Renal pelvis (tissue), 4 donors: ENCODE measurements around the gene TMEM184C. TPM values are rescaled to one million over a fixed set of nuclear protein-coding genes. Genes with fewer than 3 reads are reported as not detected.

Experiments used
- DNase-seq: peaks from one replicate; pipeline ENCODE4 v3.0.0-alpha.2; 2013
- polyA plus RNA-seq, 3 donors: library from polyadenylated mRNA; unstranded; fragments of 120-200 nt; gene quantifications; one replicate each; pipeline ENCODE4 v1.2.1, GENCODE V29; 2013; ENCODE audit not compliant: insufficient read length in 3 of 3

The TMEM184C gene
- polyA plus RNA-seq, 3 donors = 44.7 to 58.7 (median 51.4) TPM

- no peak for DNase-seq
Measured at GRCh38 chr4:147594578-147594977, 22.6 kb upstream of the TMEM184C start.

- no peak for DNase-seq
Measured at GRCh38 chr4:147596377-147596776, 20.8 kb upstream of the TMEM184C start.

- peak; percentile 42 for DNase-seq
Measured at GRCh38 chr4:147596981-147597380, 20.2 kb upstream of the TMEM184C start.

- DNase-seq = peak; percentile 27
Measured at GRCh38 chr4:147597561-147597960, 19.6 kb upstream of the TMEM184C start.

GRCh38 chr4:147599206-147599605 lies 18.0 kb upstream of the TMEM184C start:
- DNase-seq = no peak

GRCh38 chr4:147599769-147600168 lies 17.4 kb upstream of the TMEM184C start:
- no peak for DNase-seq

- no peak for DNase-seq
Measured at GRCh38 chr4:147605499-147605898, 11.7 kb upstream of the TMEM184C start.

GRCh38 chr4:147607471-147607870 lies 9.7 kb upstream of the TMEM184C start:
- no peak for DNase-seq

- DNase-seq = no peak
Measured at GRCh38 chr4:147610686-147611085, 6.5 kb upstream of the TMEM184C start.

- no peak for DNase-seq
Measured at GRCh38 chr4:147616849-147617172, 386 bp upstream of the TMEM184C start.

GRCh38 chr4:147617841-147618691 lies 869 bp downstream of the TMEM184C start:
- no peak for DNase-seq

- DNase-seq = no peak
Measured at GRCh38 chr4:147620315-147620714, 3.1 kb downstream of the TMEM184C start.

GRCh38 chr4:147625733-147626132 lies 8.5 kb downstream of the TMEM184C start:
- no peak for DNase-seq

- DNase-seq = no peak
Measured at GRCh38 chr4:147626903-147627302, 9.7 kb downstream of the TMEM184C start.

- DNase-seq = no peak
Measured at GRCh38 chr4:147628415-147628814, 11.2 kb downstream of the TMEM184C start.

GRCh38 chr4:147629783-147630730 lies 12.9 kb downstream of the TMEM184C start:
- DNase-seq = no peak

GRCh38 chr4:147633113-147633512 lies 15.9 kb downstream of the TMEM184C start:
- no peak for DNase-seq

- no peak for DNase-seq
Measured at GRCh38 chr4:147633643-147634042, 16.4 kb downstream of the TMEM184C start.

GRCh38 chr4:147635348-147635747 lies 18.2 kb downstream of the TMEM184C start:
- DNase-seq = no peak

GRCh38 chr4:147638365-147638764 lies 21.2 kb downstream of the TMEM184C start:
- no peak for DNase-seq

GRCh38 chr4:147638942-147639341 lies 21.7 kb downstream of the TMEM184C start:
- DNase-seq = no peak

GRCh38 chr4:147639388-147639787 lies 22.2 kb downstream of the TMEM184C start:
- no peak for DNase-seq

- DNase-seq = no peak
Measured at GRCh38 chr4:147640331-147640730, 23.1 kb downstream of the TMEM184C start.
